ENCODE results near the gene TMEM50A. TPM values are rescaled to one million over a fixed set of nuclear protein-coding genes. Genes with fewer than 3 reads are reported as not detected.

The TMEM50A gene
- total RNA-seq, 1 donor from 2014 or later = 80.3 TPM

GRCh38 chr1:25338986-25339385 lies 852 bp downstream of the TMEM50A start:
- DNase-seq (ENCODE audit: extremely low spot score, unreplicated experiment) = no peak
- no peaks in the 10 kb centered on the region for H3K27me3 Mint-ChIP-seq
- no peaks in the 10 kb centered on the region for H3K9me3 Mint-ChIP-seq
- peak overlapping the region; percentile 94 for H3K4me3 Mint-ChIP-seq
- peaks cover 15% of the 10 kb centered on the region for H3K4me1 Mint-ChIP-seq (ENCODE audit: unreplicated experiment)
- no peak for TF ChIP-seq CTCF (conservative IDR thresholded peaks at IDR 0.05)
- peaks cover 8% of the 10 kb centered on the region for H3K36me3 Mint-ChIP-seq
- peak overlapping the region; percentile 86 for H3K27ac Mint-ChIP-seq

GRCh38 chr1:25341746-25342145 lies 3.6 kb downstream of the TMEM50A start:
- Mint-ChIP-seq H3K4me3 (no peak overlapping the region), H3K27ac (no peak overlapping the region), H3K36me3 (peaks cover 8% of the 10 kb centered on the region), H3K4me1 (ENCODE audit: unreplicated experiment) (peaks cover 15% of the 10 kb centered on the region), H3K27me3 (no peaks in the 10 kb centered on the region), H3K9me3 (no peaks in the 10 kb centered on the region)
- no peak for TF ChIP-seq CTCF (conservative IDR thresholded peaks at IDR 0.05)
- no peak for DNase-seq (ENCODE audit: extremely low spot score, unreplicated experiment)

GRCh38 chr1:25342846-25343245 lies 4.7 kb downstream of the TMEM50A start:
- no peak for TF ChIP-seq CTCF (conservative IDR thresholded peaks at IDR 0.05)
- Mint-ChIP-seq H3K27ac (no peak overlapping the region), H3K9me3 (no peaks in the 10 kb centered on the region), H3K4me1 (ENCODE audit: unreplicated experiment) (peaks cover 15% of the 10 kb centered on the region), H3K27me3 (no peaks in the 10 kb centered on the region), H3K4me3 (no peak overlapping the region), H3K36me3 (peaks cover 12% of the 10 kb centered on the region)
- no peak for DNase-seq (ENCODE audit: extremely low spot score, unreplicated experiment)

GRCh38 chr1:25343872-25344271 lies 5.7 kb downstream of the TMEM50A start:
- Mint-ChIP-seq H3K4me1 (ENCODE audit: unreplicated experiment) (peaks cover 15% of the 10 kb centered on the region), H3K27ac (no peak overlapping the region), H3K36me3 (peaks cover 14% of the 10 kb centered on the region), H3K9me3 (no peaks in the 10 kb centered on the region), H3K4me3 (no peak overlapping the region), H3K27me3 (no peaks in the 10 kb centered on the region)
- no peak for TF ChIP-seq CTCF (conservative IDR thresholded peaks at IDR 0.05)
- no peak for DNase-seq (ENCODE audit: extremely low spot score, unreplicated experiment)

- no peak overlapping the region for H3K4me3 Mint-ChIP-seq
- H3K27me3 Mint-ChIP-seq = no peaks in the 10 kb centered on the region
- H3K27ac Mint-ChIP-seq = no peak overlapping the region
- peaks cover 20% of the 10 kb centered on the region for H3K36me3 Mint-ChIP-seq
- H3K4me1 Mint-ChIP-seq (ENCODE audit: unreplicated experiment) = no peaks in the 10 kb centered on the region
- DNase-seq (ENCODE audit: extremely low spot score, unreplicated experiment) = no peak
- TF ChIP-seq CTCF (conservative IDR thresholded peaks at IDR 0.05) = no peak
- no peaks in the 10 kb centered on the region for H3K9me3 Mint-ChIP-seq
Measured at GRCh38 chr1:25347556-25347955, 9.4 kb downstream of the TMEM50A start.

- no peaks in the 10 kb centered on the region for H3K27me3 Mint-ChIP-seq
- no peak overlapping the region for H3K4me3 Mint-ChIP-seq
- no peak for TF ChIP-seq CTCF (conservative IDR thresholded peaks at IDR 0.05)
- peaks cover 15% of the 10 kb centered on the region for H3K36me3 Mint-ChIP-seq
- no peaks in the 10 kb centered on the region for H3K9me3 Mint-ChIP-seq
- H3K27ac Mint-ChIP-seq = no peak overlapping the region
- H3K4me1 Mint-ChIP-seq (ENCODE audit: unreplicated experiment) = no peaks in the 10 kb centered on the region
- DNase-seq (ENCODE audit: extremely low spot score, unreplicated experiment) = no peak
Measured at GRCh38 chr1:25349606-25350005, 11.5 kb downstream of the TMEM50A start.

Measured in type B pancreatic cell (in vitro differentiated cells).